Measurements from ENCODE around the gene DNM3. TPM values are rescaled to one million over a fixed set of nuclear protein-coding genes. Genes with fewer than 3 reads are reported as not detected.

DNM3 gene
- polyA plus RNA-seq, 1 of the 3 experiments (the other 2 are of a cell fraction), result 0.43 TPM

DNA sequence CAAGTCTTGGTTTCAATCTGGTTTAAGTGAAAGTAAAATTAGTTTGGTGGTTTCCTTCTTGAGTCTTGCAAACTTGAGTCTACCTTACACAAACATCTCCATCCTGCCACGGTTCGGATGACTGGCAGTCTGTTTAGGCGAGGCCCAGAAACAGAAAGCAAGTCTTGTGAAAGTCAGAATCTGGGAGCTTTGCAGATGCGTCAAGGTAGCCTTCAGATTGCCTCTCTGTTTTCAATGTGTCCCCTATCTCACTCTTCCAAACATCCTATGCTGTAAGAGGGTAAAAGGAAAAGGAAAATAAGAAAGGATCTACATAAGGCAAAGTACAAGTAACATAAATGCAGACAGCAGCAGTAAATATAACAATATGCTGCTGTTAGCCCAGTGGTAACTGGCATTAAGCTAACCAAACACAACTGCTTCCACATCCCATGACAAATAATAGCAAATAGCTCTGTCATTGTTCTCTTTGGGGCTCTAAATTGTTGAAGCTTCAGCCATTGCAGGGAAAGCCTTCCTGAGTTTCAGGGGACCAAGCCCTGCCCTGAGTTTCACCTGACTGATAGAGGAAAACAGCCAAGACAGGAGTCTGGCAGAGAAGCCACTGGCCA lies 552.9 kb downstream of the DNM3 start:
- Histone ChIP-seq H3K27ac (ENCODE audit: low read depth in 2 of 2, low read length in 1 of 2) (peak overlapping the region in 1 of 2 experiments; percentile 53; a peak in 2 of 4 replicates), H3K9ac (no peak overlapping the region), H3K4me2 (no peak overlapping the region), H3K4me3 (ENCODE audit: low read depth in 2 of 2, low read length in 1 of 2) (no peak overlapping the region), H3K79me2 (ENCODE audit: insufficient read depth) (no peaks in the 10 kb centered on the region; the same call in 1 of the 2 replicates), H2AFZ (ENCODE audit: low read depth) (no peak overlapping the region), H3F3A (replicated peaks; ENCODE audit: insufficient read depth) (peaks cover 18% of the 10 kb centered on the region), H4K20me1 (ENCODE audit: insufficient read depth) (no peaks in the 10 kb centered on the region), H3K4me1 (ENCODE audit: control insufficient read depth in 1 of 2, insufficient read depth in 2 of 2, low read depth in 1 of 2, low read length in 1 of 2) (peaks cover 27 to 29% of the 10 kb centered on the region in 2 experiments), H3K36me3 (replicated peaks in 1 of 2; ENCODE audit: control insufficient read depth in 1 of 2, insufficient read depth in 2 of 2, low read length in 1 of 2) (peaks cover 0 to 5% of the 10 kb centered on the region in 2 experiments), H3K9me3 (no peaks in the 10 kb centered on the region), H3K27me3 (ENCODE audit: insufficient read depth) (no peaks in the 10 kb centered on the region), H3K9me2 (no peaks in the 10 kb centered on the region)
- TF ChIP-seq NRF1 (IDR thresholded peaks at IDR 0.05; ENCODE audit: low read depth, low read length) (no peak), TCF12 (IDR thresholded peaks at IDR 0.05) (no peak), CTCF (IDR thresholded peaks at IDR 0.05) (no peak), FOSL2 (IDR thresholded peaks at IDR 0.05; ENCODE audit: borderline replicate concordance, low read depth) (no peak), RAD21 (IDR thresholded peaks at IDR 0.05; ENCODE audit: low read length) (no peak), FOXM1 (IDR thresholded peaks at IDR 0.05; ENCODE audit: low read depth) (no peak), RCOR1 (IDR thresholded peaks at IDR 0.05; ENCODE audit: low read length) (no peak), SIN3A (IDR thresholded peaks at IDR 0.05; ENCODE audit: borderline replicate concordance, low read depth, low read length) (no peak), SMC3 (IDR thresholded peaks at IDR 0.05; ENCODE audit: low read depth, low read length) (no peak), POLR2AphosphoS5 (IDR thresholded peaks at IDR 0.05; ENCODE audit: low read depth, low read length) (no peak), EP300 (IDR thresholded peaks at IDR 0.05; ENCODE audit: borderline replicate concordance in 1 of 2, low read depth in 1 of 2, low read length in 1 of 2) (no peak), JUND (IDR thresholded peaks at IDR 0.05) (no peak), ELF1 (IDR thresholded peaks at IDR 0.05) (no peak)
- TF ChIP-seq, protein P1, sequence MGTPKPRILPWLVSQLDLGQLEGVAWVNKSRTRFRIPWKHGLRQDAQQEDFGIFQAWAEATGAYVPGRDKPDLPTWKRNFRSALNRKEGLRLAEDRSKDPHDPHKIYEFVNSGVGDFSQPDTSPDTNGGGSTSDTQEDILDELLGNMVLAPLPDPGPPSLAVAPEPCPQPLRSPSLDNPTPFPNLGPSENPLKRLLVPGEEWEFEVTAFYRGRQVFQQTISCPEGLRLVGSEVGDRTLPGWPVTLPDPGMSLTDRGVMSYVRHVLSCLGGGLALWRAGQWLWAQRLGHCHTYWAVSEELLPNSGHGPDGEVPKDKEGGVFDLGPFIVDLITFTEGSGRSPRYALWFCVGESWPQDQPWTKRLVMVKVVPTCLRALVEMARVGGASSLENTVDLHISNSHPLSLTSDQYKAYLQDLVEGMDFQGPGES (IDR thresholded peaks at IDR 0.05; ENCODE audit: low read depth, low read length), result no peak
- TF ChIP-seq, protein P2, sequence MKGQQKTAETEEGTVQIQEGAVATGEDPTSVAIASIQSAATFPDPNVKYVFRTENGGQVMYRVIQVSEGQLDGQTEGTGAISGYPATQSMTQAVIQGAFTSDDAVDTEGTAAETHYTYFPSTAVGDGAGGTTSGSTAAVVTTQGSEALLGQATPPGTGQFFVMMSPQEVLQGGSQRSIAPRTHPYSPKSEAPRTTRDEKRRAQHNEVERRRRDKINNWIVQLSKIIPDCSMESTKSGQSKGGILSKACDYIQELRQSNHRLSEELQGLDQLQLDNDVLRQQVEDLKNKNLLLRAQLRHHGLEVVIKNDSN (IDR thresholded peaks at IDR 0.05; ENCODE audit: borderline replicate concordance, low read depth), result no peak
- WGBS (ENCODE audit: low lambda C conversion rate), result 89% methylated on average over 4 of the region's 4 CpGs
- ChIA-PET CTCF (interaction anchor here (1.1 to 1.9 kb wide), 4 partner anchors 10 to 392 kb away, joined by 3 to 13 read pairs (median 4); no protein-coding TSS in a partner anchor), POLR2A (no interaction called here)
- no peak for DNase-seq
